ENCODE data around the gene BARX2.

The BARX2 gene

DNA sequence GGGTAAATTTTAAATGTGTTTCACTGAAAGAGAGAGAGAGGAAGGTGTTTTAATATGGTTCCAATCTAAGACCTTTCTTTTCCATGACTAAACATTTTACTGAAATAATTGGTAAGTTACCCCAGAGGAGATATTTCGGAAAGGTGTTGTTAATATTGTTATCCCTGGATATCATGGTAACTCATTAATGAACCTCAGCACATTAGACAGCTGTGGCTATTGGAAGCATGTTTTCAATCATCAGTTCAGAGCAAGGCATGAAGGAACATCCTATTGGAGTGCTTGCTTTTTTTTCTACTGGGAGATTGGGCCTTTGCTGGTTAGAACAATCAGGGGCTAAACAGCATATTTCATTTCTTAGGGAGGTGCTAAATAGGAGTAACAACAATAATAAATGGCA is 11.8 kb downstream of the BARX2 start:
- H3K9ac ChIP-seq (ENCODE audit: low read length): no peak overlapping the region
- TF ChIP-seq, protein P1, sequence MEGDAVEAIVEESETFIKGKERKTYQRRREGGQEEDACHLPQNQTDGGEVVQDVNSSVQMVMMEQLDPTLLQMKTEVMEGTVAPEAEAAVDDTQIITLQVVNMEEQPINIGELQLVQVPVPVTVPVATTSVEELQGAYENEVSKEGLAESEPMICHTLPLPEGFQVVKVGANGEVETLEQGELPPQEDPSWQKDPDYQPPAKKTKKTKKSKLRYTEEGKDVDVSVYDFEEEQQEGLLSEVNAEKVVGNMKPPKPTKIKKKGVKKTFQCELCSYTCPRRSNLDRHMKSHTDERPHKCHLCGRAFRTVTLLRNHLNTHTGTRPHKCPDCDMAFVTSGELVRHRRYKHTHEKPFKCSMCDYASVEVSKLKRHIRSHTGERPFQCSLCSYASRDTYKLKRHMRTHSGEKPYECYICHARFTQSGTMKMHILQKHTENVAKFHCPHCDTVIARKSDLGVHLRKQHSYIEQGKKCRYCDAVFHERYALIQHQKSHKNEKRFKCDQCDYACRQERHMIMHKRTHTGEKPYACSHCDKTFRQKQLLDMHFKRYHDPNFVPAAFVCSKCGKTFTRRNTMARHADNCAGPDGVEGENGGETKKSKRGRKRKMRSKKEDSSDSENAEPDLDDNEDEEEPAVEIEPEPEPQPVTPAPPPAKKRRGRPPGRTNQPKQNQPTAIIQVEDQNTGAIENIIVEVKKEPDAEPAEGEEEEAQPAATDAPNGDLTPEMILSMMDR (IDR thresholded peaks at IDR 0.05; ENCODE audit: insufficient read depth, low read length, poor library complexity, severe bottlenecking): no peak
- TF ChIP-seq EZH2phosphoT487 (conservative IDR thresholded peaks at IDR 0.05; ENCODE audit: low read length): no peak

DNA sequence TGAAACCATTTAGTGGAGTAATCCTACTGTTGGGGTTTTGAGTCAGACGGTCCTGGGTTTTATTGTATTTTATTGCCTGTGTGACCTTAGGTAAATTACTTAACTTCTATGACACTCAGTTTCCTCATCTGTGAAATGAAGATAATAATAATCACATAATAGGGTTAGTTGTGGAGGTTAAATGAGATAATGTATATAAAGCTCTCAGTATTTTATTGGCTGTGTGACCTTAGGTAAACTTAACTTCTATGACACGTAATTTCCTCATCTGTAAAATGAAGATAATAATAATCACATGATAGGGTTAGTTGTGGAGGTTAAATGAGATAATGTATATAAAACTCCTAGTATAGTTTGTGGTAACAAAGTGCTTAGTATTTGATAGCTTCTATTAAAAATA is 13.2 kb downstream of the BARX2 start:
- no peaks in the 10 kb centered on the region for H3K27me3 ChIP-seq (ENCODE audit: low read length)
- no peak overlapping the region for H3K4me3 ChIP-seq (ENCODE audit: insufficient read depth, low read length, poor library complexity, severe bottlenecking)
- no peaks in the 10 kb centered on the region for H4K20me1 ChIP-seq (ENCODE audit: low read depth, low read length)
- no peaks in the 10 kb centered on the region for H3K9me2 ChIP-seq (replicated peaks; ENCODE audit: insufficient read depth, low read length)
- H3K9ac ChIP-seq (ENCODE audit: low read length): no peak overlapping the region
- H3K27ac ChIP-seq (ENCODE audit: low read depth, low read length): no peak overlapping the region
- H3K4me2 ChIP-seq (ENCODE audit: low read depth, low read length, poor library complexity, severe bottlenecking): no peak overlapping the region
- no peaks in the 10 kb centered on the region for H3F3A ChIP-seq (ENCODE audit: insufficient read depth)
- H3K79me2 ChIP-seq (ENCODE audit: insufficient read depth, low read length): no peaks in the 10 kb centered on the region
- no peaks in the 10 kb centered on the region for H3K36me3 ChIP-seq (ENCODE audit: low read length)
- no peak overlapping the region for H2AFZ ChIP-seq (ENCODE audit: low read depth, low read length, severe bottlenecking)
- no peaks in the 10 kb centered on the region for H3K9me3 ChIP-seq (ENCODE audit: insufficient read depth, low read length)
- no peak for TF ChIP-seq EZH2phosphoT487 (conservative IDR thresholded peaks at IDR 0.05; ENCODE audit: low read length)
- TF ChIP-seq, protein P1 (IDR thresholded peaks at IDR 0.05; ENCODE audit: insufficient read depth, low read length, poor library complexity, severe bottlenecking): no peak

More for the DNA sequence above, 11.8 kb downstream of the BARX2 start:
- Histone ChIP-seq H3K79me2 (ENCODE audit: insufficient read depth, low read length) (no peaks in the 10 kb centered on the region), H3K27me3 (ENCODE audit: low read length) (no peaks in the 10 kb centered on the region), H2AFZ (ENCODE audit: low read depth, low read length, severe bottlenecking) (no peak overlapping the region), H3K27ac (ENCODE audit: low read depth, low read length) (no peak overlapping the region), H3K36me3 (ENCODE audit: low read length) (no peaks in the 10 kb centered on the region), H4K20me1 (ENCODE audit: low read depth, low read length) (no peaks in the 10 kb centered on the region), H3K4me3 (ENCODE audit: insufficient read depth, low read length, poor library complexity, severe bottlenecking) (no peak overlapping the region), H3F3A (ENCODE audit: insufficient read depth) (no peaks in the 10 kb centered on the region), H3K9me3 (ENCODE audit: insufficient read depth, low read length) (no peaks in the 10 kb centered on the region), H3K9me2 (replicated peaks; ENCODE audit: insufficient read depth, low read length) (no peaks in the 10 kb centered on the region), H3K4me2 (ENCODE audit: low read depth, low read length, poor library complexity, severe bottlenecking) (no peak overlapping the region)

DNA sequence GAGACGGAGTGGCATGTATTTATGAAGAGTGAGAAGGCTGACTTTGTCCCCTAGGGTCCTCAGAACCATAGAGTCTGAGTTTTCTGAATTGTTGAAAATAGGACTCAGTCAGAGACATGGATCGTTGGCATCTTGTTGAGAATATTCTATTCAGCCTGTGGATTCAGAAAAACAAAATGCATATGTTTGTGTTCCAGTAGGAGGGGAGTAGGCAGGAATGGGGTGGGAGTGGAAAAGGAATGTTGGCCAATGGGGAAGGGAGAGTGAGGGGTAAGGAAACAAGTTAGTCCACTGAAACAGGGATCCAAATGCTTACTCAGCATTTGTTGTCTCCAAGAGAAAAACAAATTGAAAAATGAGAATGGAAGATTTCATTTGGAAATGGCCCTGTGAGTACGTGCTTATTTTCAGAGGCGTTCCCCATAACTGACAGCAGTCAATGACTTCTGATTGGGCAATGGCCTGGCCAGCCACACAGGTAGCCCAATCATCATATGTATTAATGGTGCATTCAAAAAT is 14.7 kb downstream of the BARX2 start:
- no peaks in the 10 kb centered on the region for H3K9me2 ChIP-seq (replicated peaks; ENCODE audit: insufficient read depth, low read length)
- no peak overlapping the region for H3K4me2 ChIP-seq (ENCODE audit: low read depth, low read length, poor library complexity, severe bottlenecking)
- H2AFZ ChIP-seq (ENCODE audit: low read depth, low read length, severe bottlenecking): no peak overlapping the region
- no peaks in the 10 kb centered on the region for H4K20me1 ChIP-seq (ENCODE audit: low read depth, low read length)
- H3K9me3 ChIP-seq (ENCODE audit: insufficient read depth, low read length): no peaks in the 10 kb centered on the region
- H3F3A ChIP-seq (ENCODE audit: insufficient read depth): no peaks in the 10 kb centered on the region
- H3K79me2 ChIP-seq (ENCODE audit: insufficient read depth, low read length): no peaks in the 10 kb centered on the region
- no peak overlapping the region for H3K4me3 ChIP-seq (ENCODE audit: insufficient read depth, low read length, poor library complexity, severe bottlenecking)
- no peak overlapping the region for H3K9ac ChIP-seq (ENCODE audit: low read length)
- no peak for TF ChIP-seq EZH2phosphoT487 (conservative IDR thresholded peaks at IDR 0.05; ENCODE audit: low read length)
- TF ChIP-seq, protein P1 (IDR thresholded peaks at IDR 0.05; ENCODE audit: insufficient read depth, low read length, poor library complexity, severe bottlenecking): no peak
- no peaks in the 10 kb centered on the region for H3K27me3 ChIP-seq (ENCODE audit: low read length)
- no peaks in the 10 kb centered on the region for H3K36me3 ChIP-seq (ENCODE audit: low read length)
- H3K27ac ChIP-seq (ENCODE audit: low read depth, low read length): no peak overlapping the region

Measured in SU-DHL-6 (cell line).